GM19395 (cell line): ENCODE results near the gene RBM33.

Experiments
- ATAC-seq: cut with Tn5 transposase; IDR thresholded peaks from one replicate; pipeline ENCODE4 v1.9.1; 2021; ENCODE audit warnings: mild to moderate bottlenecking, moderate library complexity; ENCODE audit not compliant: unreplicated experiment

RBM33 gene

GRCh38 chr7:155717010-155717744, 72.7 kb downstream of the RBM33 start:
- ATAC-seq: no peak

- no peak for ATAC-seq
Measured at GRCh38 chr7:155721056-155721455, 76.6 kb downstream of the RBM33 start.

- peak; percentile 57 for ATAC-seq
Measured at GRCh38 chr7:155722118-155722517, 77.7 kb downstream of the RBM33 start.

DNA sequence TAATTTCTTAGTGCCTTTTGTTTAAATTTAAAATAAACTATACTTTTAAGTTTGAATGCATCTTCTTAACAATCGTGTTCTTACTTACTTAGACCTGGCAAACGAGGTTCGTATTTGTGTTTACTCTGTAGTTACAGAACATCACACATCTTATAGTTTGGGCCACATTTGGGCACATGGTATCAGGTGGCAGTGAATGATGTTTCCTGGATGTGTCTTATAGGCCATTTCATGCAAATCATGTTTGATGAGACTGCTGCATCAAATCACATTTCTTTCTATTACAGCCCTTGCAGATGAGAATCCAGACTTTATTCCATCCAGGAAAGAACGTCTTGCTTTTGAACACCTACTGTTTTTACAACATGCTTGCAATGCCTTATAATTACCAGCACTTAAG, 78.5 kb downstream of the RBM33 start:
- ATAC-seq: no peak

DNA sequence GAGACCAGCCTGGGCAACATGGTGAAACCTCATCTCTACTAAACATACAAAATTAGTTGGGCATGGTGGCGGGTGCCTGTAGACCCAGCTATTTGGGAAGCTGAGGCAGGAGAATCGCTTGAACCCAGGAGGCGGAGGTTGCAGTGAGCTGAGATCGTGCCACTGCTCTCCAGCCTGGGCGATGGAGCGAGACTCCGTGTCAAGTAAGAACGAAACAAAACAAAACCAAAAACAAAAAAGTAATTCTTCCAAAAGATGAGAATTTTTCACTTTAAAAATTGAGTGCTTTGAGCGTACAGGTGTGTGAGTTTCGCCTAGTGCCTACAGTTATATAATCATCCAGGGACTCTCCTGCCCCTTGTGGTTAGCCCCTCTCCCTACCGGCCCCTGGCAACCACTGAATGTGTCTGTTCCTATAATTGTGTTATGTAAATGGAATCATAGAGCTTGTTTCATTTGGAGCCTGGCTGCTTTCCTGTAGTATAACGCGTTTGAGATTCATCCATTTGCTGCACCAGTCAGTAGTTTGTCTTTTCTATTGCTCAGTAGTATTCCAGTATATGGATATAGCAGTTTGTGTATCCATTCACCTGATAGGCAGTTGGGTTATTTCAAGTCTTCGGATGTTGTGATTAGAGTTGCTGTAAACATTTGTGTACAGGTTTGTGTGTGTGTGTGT, 80.0 kb downstream of the RBM33 start:
- ATAC-seq: peak; percentile 55

DNA sequence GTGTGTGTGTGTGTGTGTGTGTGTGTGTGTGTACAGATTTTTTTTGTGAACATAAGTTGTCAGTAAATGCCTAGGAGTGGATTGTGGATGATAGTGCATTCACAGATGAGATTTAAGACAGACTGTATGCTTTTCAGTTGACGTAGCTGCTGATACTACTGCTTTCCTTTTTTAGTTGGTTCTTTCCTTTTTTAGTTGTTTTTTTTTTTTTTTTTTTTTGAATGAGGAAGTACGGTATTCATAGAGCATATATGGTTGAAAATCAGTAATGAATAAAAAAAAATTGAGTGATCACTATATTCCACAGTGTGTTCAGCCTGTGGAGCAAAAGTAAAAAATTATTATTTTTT, 80.5 kb downstream of the RBM33 start:
- no peak for ATAC-seq

GRCh38 chr7:155727616-155728015, 83.2 kb downstream of the RBM33 start:
- no peak for ATAC-seq

GRCh38 chr7:155728116-155728515, 83.7 kb downstream of the RBM33 start:
- ATAC-seq: no peak

GRCh38 chr7:155729847-155730246, 85.4 kb downstream of the RBM33 start:
- ATAC-seq: no peak

- no peak for ATAC-seq
Measured at GRCh38 chr7:155731380-155731779, 86.9 kb downstream of the RBM33 start.

DNA sequence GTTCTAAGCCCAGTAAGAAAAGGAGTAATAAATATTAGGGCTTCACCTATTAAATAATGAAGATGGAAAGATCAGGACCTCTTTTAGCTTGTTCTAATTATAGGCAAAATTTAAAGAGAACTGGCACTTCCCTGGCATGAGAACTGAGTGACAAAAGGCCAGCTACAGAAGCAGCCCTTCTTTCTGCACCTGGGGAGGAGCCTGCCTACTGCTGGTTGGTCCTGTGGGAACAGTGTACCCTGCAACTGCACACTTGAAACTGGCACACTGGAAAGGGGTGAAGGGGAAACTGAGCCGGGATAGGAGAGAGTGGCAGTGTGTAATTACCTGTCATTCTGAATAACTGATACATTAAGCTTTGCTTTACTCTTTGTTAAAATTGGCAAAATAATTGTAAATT, 87.4 kb downstream of the RBM33 start:
- ATAC-seq: no peak

GRCh38 chr7:155732286-155732685, 87.8 kb downstream of the RBM33 start:
- no peak for ATAC-seq

DNA sequence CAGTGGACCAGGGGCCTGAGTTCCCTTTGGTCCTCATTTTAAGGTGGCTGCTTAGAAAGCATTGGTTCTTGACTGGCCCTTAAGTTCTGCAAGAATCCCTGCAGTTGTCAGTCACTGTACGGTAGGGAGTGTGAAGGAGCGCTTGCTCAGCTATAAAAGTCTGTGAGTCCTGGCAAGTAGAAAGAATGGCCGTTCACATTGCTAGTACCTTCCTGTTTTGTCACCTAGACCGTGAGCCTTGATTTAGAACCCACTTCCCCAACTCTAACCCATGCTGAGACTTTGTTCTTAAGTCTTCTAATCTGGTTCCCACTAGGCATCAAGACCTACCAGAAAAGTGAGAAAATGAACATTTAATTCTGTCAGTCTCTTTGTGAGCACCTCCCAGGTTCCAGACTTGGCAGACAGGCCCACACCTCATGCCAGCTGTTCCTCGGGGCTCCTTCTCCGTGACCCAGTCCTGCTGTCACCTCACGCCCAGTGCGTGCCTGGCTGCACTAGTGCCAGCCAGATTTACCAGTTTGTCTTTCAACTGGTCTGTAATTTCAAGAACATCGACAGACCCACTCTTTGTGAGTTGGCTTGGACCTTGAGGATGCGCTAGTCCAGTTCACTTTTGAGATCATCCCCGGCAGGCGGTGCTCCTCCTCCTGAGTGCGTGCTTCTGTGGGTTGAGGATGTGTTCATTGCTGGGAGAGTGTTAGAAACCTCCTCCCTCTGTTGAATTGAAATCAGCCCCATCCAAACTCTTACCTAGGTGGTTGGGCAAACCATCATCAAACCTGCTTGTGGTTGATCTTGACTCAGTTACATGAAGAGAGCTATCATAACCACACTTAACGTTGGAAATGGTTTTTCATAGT, 89.4 kb downstream of the RBM33 start:
- no peak for ATAC-seq

DNA sequence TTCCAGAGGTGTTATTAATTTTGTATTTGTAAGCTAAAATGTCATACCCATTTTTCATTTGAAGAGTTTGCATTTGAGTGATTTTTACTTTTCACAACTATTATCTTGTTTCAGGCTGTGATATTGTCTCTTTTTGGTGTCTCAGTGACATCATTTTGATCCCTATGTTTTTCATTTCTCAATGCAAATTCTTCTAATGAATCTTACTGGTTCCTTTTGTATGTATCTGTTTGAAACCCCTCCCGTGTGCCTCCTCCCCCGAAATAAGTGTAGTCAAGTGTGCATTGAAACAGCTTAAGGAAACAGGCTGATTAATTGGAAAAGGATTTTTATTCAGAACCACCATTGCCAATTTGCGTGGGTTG, 90.0 kb downstream of the RBM33 start:
- ATAC-seq: no peak

GRCh38 chr7:155735442-155736115, 91.1 kb downstream of the RBM33 start:
- no peak for ATAC-seq

DNA sequence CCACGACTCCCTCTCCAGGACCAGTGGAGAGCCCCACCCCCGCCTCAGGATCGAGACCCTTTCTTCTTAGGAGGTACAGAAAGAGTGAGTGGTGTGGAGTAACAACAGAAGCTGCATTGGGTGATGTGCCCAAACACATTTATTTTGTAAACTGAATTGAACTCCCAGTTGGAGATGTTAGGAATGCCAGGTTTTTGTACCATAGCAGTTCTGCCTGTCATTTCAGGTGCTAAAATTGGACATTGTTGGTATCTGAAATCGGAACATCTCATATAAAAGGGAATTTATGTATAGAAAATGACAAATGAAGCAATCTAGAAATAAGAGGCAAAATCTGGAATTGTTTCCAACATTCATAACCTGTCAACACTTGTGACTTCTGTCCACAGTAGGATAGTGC, 93.1 kb downstream of the RBM33 start:
- ATAC-seq: no peak

GRCh38 chr7:155738104-155738503, 93.6 kb downstream of the RBM33 start:
- no peak for ATAC-seq

DNA sequence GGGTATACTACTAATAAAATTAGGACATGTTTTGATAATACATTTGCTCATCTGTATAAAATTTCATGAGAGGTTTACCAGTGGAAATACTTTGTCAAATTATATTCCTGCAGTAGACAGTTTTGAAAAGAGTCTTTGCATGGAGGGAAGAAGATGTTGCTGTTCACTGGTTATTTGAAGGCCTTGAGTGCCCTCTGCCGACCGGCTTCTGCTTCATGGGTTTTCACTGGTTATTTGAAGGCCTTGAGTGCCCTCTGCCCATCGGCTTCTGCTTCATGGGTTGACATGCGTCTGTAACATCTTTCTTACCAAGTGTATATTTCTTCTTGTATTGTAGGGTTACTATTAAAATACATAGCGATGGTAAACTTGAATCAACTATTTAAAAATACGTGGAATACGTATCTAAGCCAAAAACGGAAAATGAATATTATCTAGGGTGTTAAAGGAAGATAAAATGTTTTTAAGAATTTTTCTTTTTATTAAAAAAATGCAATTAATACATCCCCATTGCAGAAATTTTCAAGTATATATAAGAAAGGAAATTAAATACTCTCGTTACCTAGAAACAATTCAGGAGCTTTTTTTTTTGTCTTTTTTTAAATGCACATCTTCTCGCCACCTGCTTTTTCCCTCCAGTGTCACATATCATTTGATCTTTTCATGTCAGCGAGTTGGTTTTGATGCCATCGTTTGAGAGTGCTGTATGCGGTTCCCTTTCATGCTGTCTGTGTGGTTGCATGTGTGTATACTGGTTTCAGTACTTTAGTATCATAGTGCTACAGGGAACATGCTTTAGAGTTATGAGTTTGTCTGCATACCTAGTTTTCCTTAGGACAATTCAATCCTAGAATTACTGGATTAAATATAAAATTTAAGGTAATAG, 94.4 kb downstream of the RBM33 start:
- peak; percentile 67 for ATAC-seq

DNA sequence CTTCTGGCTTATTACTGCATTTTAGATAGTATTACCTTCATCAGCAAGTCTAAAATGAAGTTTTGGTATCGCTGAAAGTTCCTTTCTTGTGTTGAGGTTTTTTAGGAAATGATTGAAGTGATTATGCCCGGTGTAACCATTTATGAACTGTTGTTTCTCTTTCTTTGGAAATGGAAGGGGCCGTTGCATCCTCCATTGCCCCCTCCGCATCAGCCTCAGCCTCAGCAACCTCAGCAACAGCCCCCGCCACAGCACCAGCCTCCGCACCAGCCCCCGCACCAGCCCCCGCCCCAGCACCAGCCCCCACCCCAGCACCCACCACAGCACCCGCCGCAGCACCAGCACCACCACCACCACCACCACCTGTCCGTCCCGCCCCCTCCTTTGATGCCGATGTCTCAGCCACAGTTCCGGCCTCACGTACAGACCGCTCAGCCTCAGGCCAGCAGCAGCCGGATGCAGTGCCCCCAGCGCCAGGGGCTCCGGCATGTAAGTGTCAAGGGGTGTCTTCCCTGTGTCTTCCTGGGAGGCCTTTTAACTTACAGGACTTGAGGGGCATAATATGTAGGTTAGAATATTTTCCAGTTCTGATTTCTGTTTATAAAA, 95.2 kb downstream of the RBM33 start:
- no peak for ATAC-seq

- no peak for ATAC-seq
Measured at GRCh38 chr7:155741082-155741481, 96.6 kb downstream of the RBM33 start.
